ENCODE results near the gene FSTL4.

The FSTL4 gene

GRCh38 chr5:133164759-133165158 lies 447.6 kb downstream of the FSTL4 start:
- DNase-seq (ENCODE audit: low spot score), result no peak

GRCh38 chr5:133163839-133164238 lies 448.5 kb downstream of the FSTL4 start:
- DNase-seq (ENCODE audit: low spot score), result no peak

DNA sequence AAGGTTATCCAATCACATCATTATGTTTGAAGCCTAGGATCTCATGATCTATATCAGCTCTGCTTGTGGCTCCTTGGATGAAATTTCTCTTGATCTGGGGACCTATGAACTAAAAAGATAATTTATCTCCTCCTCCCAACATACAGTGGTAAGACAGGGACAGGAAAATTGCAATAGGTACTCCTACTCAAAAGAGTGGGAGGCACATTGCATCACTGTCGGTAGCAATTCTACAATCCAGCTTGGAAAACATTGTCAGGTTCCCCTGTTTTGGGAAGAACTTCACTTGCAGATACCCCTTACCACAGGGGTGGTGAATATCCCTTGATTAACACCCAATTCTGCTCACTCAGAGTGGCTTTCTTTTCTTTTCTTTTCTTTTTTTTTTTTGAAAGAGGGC lies 452.8 kb downstream of the FSTL4 start:
- DNase-seq (ENCODE audit: low spot score), result no peak

- DNase-seq (ENCODE audit: low spot score), result no peak
These were observed 456.9 kb downstream of the FSTL4 start for GRCh38 chr5:133155326-133155969.

- DNase-seq (ENCODE audit: low spot score), result no peak
These were observed 457.9 kb downstream of the FSTL4 start for GRCh38 chr5:133154274-133155075.

DNA sequence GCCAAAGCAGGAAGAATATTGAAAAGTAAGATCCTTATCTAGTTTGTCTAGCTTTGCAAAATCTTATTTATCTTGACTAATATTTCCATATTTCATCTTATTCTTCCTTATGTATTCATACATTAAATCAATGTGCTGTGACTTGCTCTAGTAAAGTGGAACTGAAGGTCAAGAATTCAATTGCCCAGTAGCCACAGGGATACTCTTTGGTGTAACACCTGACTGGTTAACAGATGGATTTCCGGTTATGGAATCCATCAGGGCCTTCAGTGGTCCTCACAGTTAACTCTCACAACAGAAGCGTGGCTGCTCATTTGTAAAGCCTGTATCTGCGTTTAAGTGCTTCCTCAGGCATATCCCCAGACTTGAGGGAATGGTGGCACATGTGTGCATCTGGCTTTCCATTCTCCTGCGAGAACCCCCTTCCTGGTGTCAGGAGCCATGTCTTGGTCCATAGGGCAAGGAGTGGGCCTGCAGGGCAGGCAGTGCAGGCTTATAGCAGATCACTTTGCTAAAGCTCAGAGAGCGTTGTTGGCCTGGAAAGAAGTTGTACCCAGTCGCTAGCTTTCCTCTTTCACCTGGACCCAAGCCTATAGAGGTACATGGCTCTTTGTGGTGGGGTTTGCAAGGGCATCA lies 461.3 kb downstream of the FSTL4 start:
- no peak for DNase-seq (ENCODE audit: low spot score)

GRCh38 chr5:133149345-133149744 lies 463.0 kb downstream of the FSTL4 start:
- peak; percentile 50 for DNase-seq (ENCODE audit: low spot score)

GRCh38 chr5:133147815-133148567 lies 464.4 kb downstream of the FSTL4 start:
- no peak for DNase-seq (ENCODE audit: low spot score)

DNA sequence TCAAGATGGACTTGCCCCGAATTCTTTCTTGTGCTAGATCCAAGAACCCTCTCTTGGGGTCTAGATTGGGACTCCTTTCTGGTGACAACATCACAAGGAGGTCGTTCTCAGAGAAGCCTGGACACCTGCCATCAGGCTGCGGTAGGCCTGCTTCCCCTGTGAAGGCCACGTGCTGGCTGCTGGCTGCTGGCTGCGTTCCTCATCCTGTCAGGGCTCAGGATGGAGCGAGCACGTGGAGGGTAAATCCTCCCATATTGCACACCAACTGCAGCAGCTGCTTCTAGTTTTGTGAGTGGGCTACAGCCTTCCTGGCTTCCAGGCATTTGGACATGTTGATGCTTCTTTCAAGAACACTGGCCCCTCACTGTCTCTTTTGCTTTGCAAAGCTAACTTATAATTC lies 464.9 kb downstream of the FSTL4 start:
- DNase-seq (ENCODE audit: low spot score), result no peak
